ENCODE data around the gene FRMD4A.

Gene FRMD4A

GRCh38 chr10:13709931-13710650 lies 620.6 kb downstream of the FRMD4A start:
- Histone ChIP-seq H3K27ac (ENCODE audit: low read depth, low read length) (no peak overlapping the region), H3K4me3 (ENCODE audit: low read length) (no peak overlapping the region), H3K27me3 (ENCODE audit: control insufficient read depth, insufficient read depth, low read length) (no peaks in the 10 kb centered on the region), H3K36me3 (ENCODE audit: control insufficient read depth, insufficient read depth, low read length) (no peaks in the 10 kb centered on the region), H3K4me1 (ENCODE audit: control insufficient read depth, insufficient read depth, low read length) (peaks cover 12% of the 10 kb centered on the region), H3K9ac (ENCODE audit: low read length) (no peak overlapping the region)

- no peaks in the 10 kb centered on the region for H3K36me3 ChIP-seq (ENCODE audit: control insufficient read depth, insufficient read depth, low read length)
- H3K27ac ChIP-seq (ENCODE audit: low read depth, low read length) = peak overlapping the region; percentile 66
- H3K4me1 ChIP-seq (ENCODE audit: control insufficient read depth, insufficient read depth, low read length) = peaks cover 12% of the 10 kb centered on the region
- no peak overlapping the region for H3K9ac ChIP-seq (ENCODE audit: low read length)
- peak overlapping the region; percentile 79 for H3K4me3 ChIP-seq (ENCODE audit: low read length)
- H3K27me3 ChIP-seq (ENCODE audit: control insufficient read depth, insufficient read depth, low read length) = no peaks in the 10 kb centered on the region
Observed at GRCh38 chr10:13708256-13708990, 622.3 kb downstream of the FRMD4A start.

- H3K27ac ChIP-seq (ENCODE audit: low read depth, low read length) = peak overlapping the region; percentile 66
- peak overlapping the region; percentile 79 for H3K4me3 ChIP-seq (ENCODE audit: low read length)
- H3K27me3 ChIP-seq (ENCODE audit: control insufficient read depth, insufficient read depth, low read length) = no peaks in the 10 kb centered on the region
- H3K4me1 ChIP-seq (ENCODE audit: control insufficient read depth, insufficient read depth, low read length) = peaks cover 12% of the 10 kb centered on the region
- H3K36me3 ChIP-seq (ENCODE audit: control insufficient read depth, insufficient read depth, low read length) = no peaks in the 10 kb centered on the region
- no peak overlapping the region for H3K9ac ChIP-seq (ENCODE audit: low read length)
Observed at GRCh38 chr10:13707156-13707881, 623.4 kb downstream of the FRMD4A start.

GRCh38 chr10:13706604-13707003 lies 624.1 kb downstream of the FRMD4A start:
- no peaks in the 10 kb centered on the region for H3K36me3 ChIP-seq (ENCODE audit: control insufficient read depth, insufficient read depth, low read length)
- H3K27ac ChIP-seq (ENCODE audit: low read depth, low read length) = peak overlapping the region; percentile 66

GRCh38 chr10:13706175-13706574 lies 624.5 kb downstream of the FRMD4A start:
- Histone ChIP-seq H3K4me3 (ENCODE audit: low read length) (peak overlapping the region; percentile 79), H3K4me1 (ENCODE audit: control insufficient read depth, insufficient read depth, low read length) (peaks cover 12% of the 10 kb centered on the region), H3K36me3 (ENCODE audit: control insufficient read depth, insufficient read depth, low read length) (no peaks in the 10 kb centered on the region), H3K9ac (ENCODE audit: low read length) (no peak overlapping the region), H3K27ac (ENCODE audit: low read depth, low read length) (no peak overlapping the region), H3K27me3 (ENCODE audit: control insufficient read depth, insufficient read depth, low read length) (no peaks in the 10 kb centered on the region)

More at GRCh38 chr10:13706604-13707003, 624.1 kb downstream of the FRMD4A start:
- Histone ChIP-seq H3K4me3 (ENCODE audit: low read length) (peak overlapping the region; percentile 79), H3K9ac (ENCODE audit: low read length) (no peak overlapping the region), H3K27me3 (ENCODE audit: control insufficient read depth, insufficient read depth, low read length) (no peaks in the 10 kb centered on the region), H3K4me1 (ENCODE audit: control insufficient read depth, insufficient read depth, low read length) (peaks cover 12% of the 10 kb centered on the region)

GRCh38 chr10:13705526-13706174 lies 625.1 kb downstream of the FRMD4A start:
- H3K27ac ChIP-seq (ENCODE audit: low read depth, low read length) = no peak overlapping the region
- H3K36me3 ChIP-seq (ENCODE audit: control insufficient read depth, insufficient read depth, low read length) = peaks cover 4% of the 10 kb centered on the region
- peak overlapping the region; percentile 79 for H3K4me3 ChIP-seq (ENCODE audit: low read length)
- H3K4me1 ChIP-seq (ENCODE audit: control insufficient read depth, insufficient read depth, low read length) = peaks cover 12% of the 10 kb centered on the region
- H3K9ac ChIP-seq (ENCODE audit: low read length) = peak overlapping the region; percentile 19
- H3K27me3 ChIP-seq (ENCODE audit: control insufficient read depth, insufficient read depth, low read length) = no peaks in the 10 kb centered on the region

- Histone ChIP-seq H3K4me1 (ENCODE audit: control insufficient read depth, insufficient read depth, low read length) (peaks cover 12% of the 10 kb centered on the region), H3K27me3 (ENCODE audit: control insufficient read depth, insufficient read depth, low read length) (no peaks in the 10 kb centered on the region), H3K4me3 (ENCODE audit: low read length) (peak overlapping the region; percentile 79), H3K9ac (ENCODE audit: low read length) (no peak overlapping the region), H3K27ac (ENCODE audit: low read depth, low read length) (no peak overlapping the region), H3K36me3 (ENCODE audit: control insufficient read depth, insufficient read depth, low read length) (peaks cover 4% of the 10 kb centered on the region)
Observed at GRCh38 chr10:13704964-13705363, 625.8 kb downstream of the FRMD4A start.

GRCh38 chr10:13703997-13704536 lies 626.7 kb downstream of the FRMD4A start:
- no peak overlapping the region for H3K9ac ChIP-seq (ENCODE audit: low read length)
- no peak overlapping the region for H3K27ac ChIP-seq (ENCODE audit: low read depth, low read length)
- no peaks in the 10 kb centered on the region for H3K27me3 ChIP-seq (ENCODE audit: control insufficient read depth, insufficient read depth, low read length)
- no peak overlapping the region for H3K4me3 ChIP-seq (ENCODE audit: low read length)
- peaks cover 4% of the 10 kb centered on the region for H3K36me3 ChIP-seq (ENCODE audit: control insufficient read depth, insufficient read depth, low read length)
- H3K4me1 ChIP-seq (ENCODE audit: control insufficient read depth, insufficient read depth, low read length) = peaks cover 12% of the 10 kb centered on the region

GRCh38 chr10:13703101-13703818 lies 627.5 kb downstream of the FRMD4A start:
- H3K4me3 ChIP-seq (ENCODE audit: low read length) = no peak overlapping the region
- no peak overlapping the region for H3K9ac ChIP-seq (ENCODE audit: low read length)
- no peaks in the 10 kb centered on the region for H3K27me3 ChIP-seq (ENCODE audit: control insufficient read depth, insufficient read depth, low read length)
- H3K27ac ChIP-seq (ENCODE audit: low read depth, low read length) = no peak overlapping the region
- peaks cover 8% of the 10 kb centered on the region for H3K4me1 ChIP-seq (ENCODE audit: control insufficient read depth, insufficient read depth, low read length)
- H3K36me3 ChIP-seq (ENCODE audit: control insufficient read depth, insufficient read depth, low read length) = peaks cover 8% of the 10 kb centered on the region

- no peak overlapping the region for H3K4me3 ChIP-seq (ENCODE audit: low read length)
- no peak overlapping the region for H3K9ac ChIP-seq (ENCODE audit: low read length)
- peaks cover 8% of the 10 kb centered on the region for H3K36me3 ChIP-seq (ENCODE audit: control insufficient read depth, insufficient read depth, low read length)
- H3K27ac ChIP-seq (ENCODE audit: low read depth, low read length) = no peak overlapping the region
- H3K27me3 ChIP-seq (ENCODE audit: control insufficient read depth, insufficient read depth, low read length) = no peaks in the 10 kb centered on the region
- H3K4me1 ChIP-seq (ENCODE audit: control insufficient read depth, insufficient read depth, low read length) = peaks cover 10% of the 10 kb centered on the region
Observed at GRCh38 chr10:13701157-13701919, 629.4 kb downstream of the FRMD4A start.
